Gastroesophageal sphincter (tissue), 3 donors: ENCODE data around the gene VTI1A.

Experiments used
- EP300 ChIP-seq: sonication (generic); formaldehyde crosslinking; IDR thresholded peaks from one replicate; pipeline ENCODE4 v1.6.1; 2017; ENCODE audit warnings: antibody characterized with exemption, mild to moderate bottlenecking
- POLR2A ChIP-seq, 2 donors: fragments of 450-650 bp; IDR thresholded peaks; one replicate each; pipeline ENCODE4 v1.6.1; 2017; ENCODE audit warnings: antibody characterized with exemption in 2 of 2, mild to moderate bottlenecking in 2 of 2, moderate library complexity in 1 of 2
- POLR2AphosphoS5 ChIP-seq: sonication (generic); formaldehyde crosslinking; IDR thresholded peaks from one replicate; pipeline ENCODE4 v1.6.1; 2017; ENCODE audit warnings: antibody characterized with exemption
- TF ChIP-seq, protein P1 (sequence below), 4 experiments: fragments of 200-600 bp in 2 of 4; fragments of 450-650 bp in 2 of 4; sonication (generic) in 1 of 4; IDR thresholded peaks; one replicate each; pipeline ENCODE4 v1.5.1; 2017 to 2019; ENCODE audit warnings: antibody characterized with exemption in 4 of 4, mild to moderate bottlenecking in 2 of 4, moderate library complexity in 2 of 4

DNA sequence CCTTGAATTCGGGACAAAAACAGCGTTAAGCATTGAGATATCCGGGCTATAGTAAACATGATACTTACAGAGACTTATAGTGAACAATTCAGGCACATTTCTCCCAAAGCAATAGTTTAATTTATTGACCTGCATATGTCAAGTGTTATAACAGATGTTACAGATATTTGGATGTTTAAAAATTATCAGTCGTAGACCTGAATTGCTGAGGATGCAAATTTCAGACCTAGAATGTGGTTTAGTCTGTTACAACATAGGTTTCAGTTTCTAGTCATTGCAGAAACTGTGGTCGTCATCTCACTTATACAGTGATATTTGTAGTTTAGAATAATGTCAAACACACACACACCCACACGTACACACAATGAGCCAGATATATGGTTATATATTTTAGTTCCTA is 85.2 kb downstream of the VTI1A start:
- TF ChIP-seq, protein P1, sequence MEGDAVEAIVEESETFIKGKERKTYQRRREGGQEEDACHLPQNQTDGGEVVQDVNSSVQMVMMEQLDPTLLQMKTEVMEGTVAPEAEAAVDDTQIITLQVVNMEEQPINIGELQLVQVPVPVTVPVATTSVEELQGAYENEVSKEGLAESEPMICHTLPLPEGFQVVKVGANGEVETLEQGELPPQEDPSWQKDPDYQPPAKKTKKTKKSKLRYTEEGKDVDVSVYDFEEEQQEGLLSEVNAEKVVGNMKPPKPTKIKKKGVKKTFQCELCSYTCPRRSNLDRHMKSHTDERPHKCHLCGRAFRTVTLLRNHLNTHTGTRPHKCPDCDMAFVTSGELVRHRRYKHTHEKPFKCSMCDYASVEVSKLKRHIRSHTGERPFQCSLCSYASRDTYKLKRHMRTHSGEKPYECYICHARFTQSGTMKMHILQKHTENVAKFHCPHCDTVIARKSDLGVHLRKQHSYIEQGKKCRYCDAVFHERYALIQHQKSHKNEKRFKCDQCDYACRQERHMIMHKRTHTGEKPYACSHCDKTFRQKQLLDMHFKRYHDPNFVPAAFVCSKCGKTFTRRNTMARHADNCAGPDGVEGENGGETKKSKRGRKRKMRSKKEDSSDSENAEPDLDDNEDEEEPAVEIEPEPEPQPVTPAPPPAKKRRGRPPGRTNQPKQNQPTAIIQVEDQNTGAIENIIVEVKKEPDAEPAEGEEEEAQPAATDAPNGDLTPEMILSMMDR (IDR thresholded peaks at IDR 0.05), result no peak
- TF ChIP-seq POLR2AphosphoS5 (no peak), POLR2A (IDR thresholded peaks at IDR 0.05) (no peak), EP300 (no peak)
